ACHN (cell line): ENCODE results near the gene S100A10.

Source experiments
- DNase-seq: peaks from one replicate; pipeline ENCODE4 v3.0.0-alpha.2; 2015
- in situ Hi-C: cut with HindIII; loops from 2 replicates; pipeline ENCODE4 v1.10.0; 2017; ENCODE audit warnings: low sequenced_read_pairs, low pct_ligation_motif_present, low pct_unique_long_range_greater_than_20kb

S100A10 gene

DNA sequence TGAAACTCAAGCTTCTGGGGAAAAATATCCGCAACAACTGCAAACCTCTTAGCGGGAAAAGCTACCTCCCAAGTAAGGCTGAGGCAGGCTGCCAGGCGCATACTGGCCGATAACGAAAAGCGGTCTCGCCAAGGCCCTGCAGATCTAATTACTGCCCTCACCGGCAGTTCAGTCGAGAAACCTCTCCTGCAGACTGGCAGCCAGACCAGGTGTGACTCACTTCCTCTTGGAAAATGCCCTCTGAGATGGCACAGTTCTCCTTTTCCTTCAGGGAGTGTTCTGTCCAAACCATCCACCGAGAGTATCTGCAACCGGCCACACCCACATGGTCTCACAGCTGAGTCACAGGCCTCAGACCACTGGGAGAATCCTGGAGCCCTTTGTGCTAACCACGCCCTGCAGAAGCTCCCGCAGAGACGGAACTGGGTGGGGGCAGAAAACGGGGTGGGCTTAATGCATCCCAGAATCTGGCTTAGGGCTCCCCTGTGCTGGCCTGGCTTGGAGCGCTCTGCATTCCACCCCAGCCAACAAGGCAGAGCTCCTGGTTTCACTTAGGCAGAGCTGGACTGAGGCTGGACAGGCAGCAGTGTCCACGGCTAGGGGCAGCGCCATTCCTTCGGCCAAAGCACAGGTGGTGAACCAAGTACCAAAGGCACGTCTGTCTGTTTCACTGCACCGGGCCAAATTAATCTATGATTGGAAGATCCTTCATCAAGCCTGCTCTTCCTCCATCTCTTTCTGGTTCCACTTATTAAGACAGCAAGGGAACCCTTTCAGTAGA is 1.2 kb downstream of the S100A10 start:
- DNase-seq = peak; percentile 99
- in situ Hi-C loops = no loop called here

GRCh38 chr1:151991663-151992302 is 1.9 kb downstream of the S100A10 start:
- DNase-seq = no peak
- in situ Hi-C loops = no loop called here

DNA sequence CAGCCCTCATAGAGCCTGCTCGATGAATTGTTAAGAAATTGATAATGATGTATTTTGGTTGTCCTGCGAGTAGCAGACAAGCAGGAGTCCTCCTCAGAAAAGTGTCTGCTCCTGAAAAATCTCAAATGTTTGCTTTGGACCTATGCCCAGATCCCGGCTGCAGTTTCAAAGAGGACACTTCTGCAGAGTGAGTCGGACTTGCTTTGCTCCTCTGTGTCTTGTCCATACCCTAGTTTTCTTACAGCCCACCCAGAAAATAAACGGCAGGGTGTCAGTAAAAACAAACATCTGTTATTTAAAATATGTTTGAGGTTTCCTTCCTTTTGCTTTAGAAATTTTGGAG is 2.8 kb downstream of the S100A10 start:
- in situ Hi-C loops = no loop called here
- DNase-seq = peak; percentile 73

GRCh38 chr1:151990058-151990855 is 3.4 kb downstream of the S100A10 start:
- in situ Hi-C loops = no loop called here
- DNase-seq = no peak

DNA sequence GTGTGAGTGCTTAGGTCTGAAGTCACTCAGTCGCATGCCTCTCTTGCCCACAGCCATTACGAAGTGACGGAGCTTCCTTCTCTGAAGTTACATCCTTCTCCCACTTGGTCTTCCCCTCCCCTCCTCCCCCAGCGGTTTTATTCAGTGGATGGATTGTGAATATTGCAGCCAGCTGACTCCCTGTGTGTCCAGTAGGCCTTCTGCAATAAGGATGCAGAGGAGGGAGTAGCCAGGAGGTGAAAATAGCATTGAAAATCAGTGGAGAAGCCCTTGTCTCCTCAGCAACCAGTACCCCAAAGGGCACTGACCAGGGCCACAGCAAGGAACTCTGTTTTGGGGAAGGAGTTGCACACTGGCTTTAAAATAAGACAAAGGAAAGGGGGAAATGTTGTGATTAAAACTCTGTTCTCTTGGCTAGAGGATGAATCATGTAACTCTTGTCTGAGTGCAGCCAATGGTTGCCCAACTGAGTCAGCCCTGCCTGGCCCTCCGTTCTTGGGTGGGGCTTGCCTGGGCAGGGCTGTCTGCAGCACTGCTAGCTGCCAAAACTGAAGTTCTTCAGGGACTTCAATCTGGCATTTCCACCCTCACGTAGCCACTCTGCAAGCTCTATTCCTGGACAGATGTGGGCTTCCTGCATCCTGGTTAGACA is 4.3 kb downstream of the S100A10 start:
- in situ Hi-C loops = no loop called here
- DNase-seq = peak; percentile 89

DNA sequence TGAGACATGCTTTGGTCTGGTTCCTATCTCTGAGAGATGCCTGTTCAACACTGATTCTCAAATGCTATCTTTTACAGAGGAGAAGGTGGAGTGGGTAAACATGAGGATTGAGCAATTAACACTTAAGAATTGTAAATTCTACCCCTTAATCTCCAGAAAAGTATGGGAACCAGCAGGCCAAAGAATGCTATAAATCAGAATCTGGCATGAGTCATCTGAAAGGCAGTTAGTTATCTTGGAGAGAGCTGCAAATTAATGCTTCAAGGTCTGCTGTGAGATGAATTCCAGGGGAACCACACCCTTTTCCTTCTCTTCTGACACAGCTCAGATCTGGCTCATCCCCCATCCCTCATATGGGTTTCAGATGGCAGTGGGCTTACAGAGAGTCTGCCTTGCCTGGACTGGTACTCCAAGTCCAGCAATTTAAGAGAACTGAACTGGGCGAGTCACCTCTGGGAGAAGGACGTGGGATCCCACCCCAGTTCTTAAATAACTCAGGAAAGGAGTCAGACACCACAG is 5.2 kb downstream of the S100A10 start:
- DNase-seq = peak; percentile 90
- in situ Hi-C loops = no loop called here

GRCh38 chr1:151986501-151987190 is 7.0 kb downstream of the S100A10 start:
- no peak for DNase-seq
- in situ Hi-C loops = no loop called here

DNA sequence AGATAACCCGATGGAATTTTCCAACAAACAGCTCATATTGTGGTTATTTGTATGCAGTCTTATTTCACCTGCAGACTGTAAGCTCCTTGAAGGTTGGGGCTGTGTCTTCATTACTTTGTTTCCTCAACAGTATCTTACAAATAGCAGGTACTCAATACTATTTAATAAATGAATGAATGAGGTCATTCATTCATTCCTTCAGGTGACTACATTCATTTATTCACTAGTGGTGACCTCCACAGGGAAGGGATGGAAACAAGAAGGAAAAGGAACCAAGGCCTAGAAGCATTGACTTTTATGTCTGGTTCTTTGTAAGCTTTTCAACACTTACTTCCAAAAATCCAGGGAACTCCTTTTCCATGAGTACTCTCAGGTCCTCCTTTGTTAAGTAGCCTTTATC is 7.9 kb downstream of the S100A10 start:
- in situ Hi-C loops = no loop called here
- DNase-seq = no peak

- no peak for DNase-seq
- in situ Hi-C loops = no loop called here
Observed at GRCh38 chr1:151985270-151985669, 8.4 kb downstream of the S100A10 start.

- no peak for DNase-seq
- in situ Hi-C loops = no loop called here
Observed at GRCh38 chr1:151984313-151984956, 9.2 kb downstream of the S100A10 start.

DNA sequence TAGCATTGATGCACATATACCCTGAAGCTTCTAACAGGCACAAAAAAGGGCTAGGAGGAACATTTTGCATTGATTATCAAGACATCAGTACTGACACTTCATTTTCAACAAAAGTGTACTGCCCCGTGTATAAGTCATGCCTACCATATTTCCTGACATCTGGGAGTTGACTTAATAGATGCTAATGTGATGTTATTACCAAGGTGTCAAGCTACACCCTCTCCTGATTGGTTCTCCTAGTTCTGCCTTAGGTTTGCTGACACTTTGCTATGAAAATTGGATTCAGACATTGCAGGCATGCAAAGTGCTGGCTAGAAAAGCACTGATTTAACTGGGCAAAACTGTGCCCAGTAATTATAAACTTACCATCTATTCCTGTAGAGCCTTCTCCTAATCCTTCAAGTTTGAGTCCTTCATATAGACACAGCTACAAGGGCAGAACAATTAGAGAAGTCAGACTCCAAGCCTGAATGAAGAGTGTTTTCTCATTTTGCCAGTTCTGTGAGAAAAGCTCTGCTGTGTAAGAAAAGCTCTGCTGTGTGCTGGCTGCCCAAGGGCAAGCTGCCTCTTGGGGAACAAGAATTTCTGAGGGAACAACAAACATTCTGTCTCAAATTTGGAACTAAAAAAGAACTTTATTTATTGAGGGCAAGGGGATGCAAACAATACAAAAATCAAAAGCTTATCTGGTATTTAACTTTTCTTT is 11.2 kb downstream of the S100A10 start:
- DNase-seq = no peak

GRCh38 chr1:151981178-151981525 is 12.5 kb downstream of the S100A10 start:
- in situ Hi-C loops = no loop called here
- peak; percentile 92 for DNase-seq

More for the DNA sequence above, 11.2 kb downstream of the S100A10 start:
- in situ Hi-C loops = no loop called here

DNA sequence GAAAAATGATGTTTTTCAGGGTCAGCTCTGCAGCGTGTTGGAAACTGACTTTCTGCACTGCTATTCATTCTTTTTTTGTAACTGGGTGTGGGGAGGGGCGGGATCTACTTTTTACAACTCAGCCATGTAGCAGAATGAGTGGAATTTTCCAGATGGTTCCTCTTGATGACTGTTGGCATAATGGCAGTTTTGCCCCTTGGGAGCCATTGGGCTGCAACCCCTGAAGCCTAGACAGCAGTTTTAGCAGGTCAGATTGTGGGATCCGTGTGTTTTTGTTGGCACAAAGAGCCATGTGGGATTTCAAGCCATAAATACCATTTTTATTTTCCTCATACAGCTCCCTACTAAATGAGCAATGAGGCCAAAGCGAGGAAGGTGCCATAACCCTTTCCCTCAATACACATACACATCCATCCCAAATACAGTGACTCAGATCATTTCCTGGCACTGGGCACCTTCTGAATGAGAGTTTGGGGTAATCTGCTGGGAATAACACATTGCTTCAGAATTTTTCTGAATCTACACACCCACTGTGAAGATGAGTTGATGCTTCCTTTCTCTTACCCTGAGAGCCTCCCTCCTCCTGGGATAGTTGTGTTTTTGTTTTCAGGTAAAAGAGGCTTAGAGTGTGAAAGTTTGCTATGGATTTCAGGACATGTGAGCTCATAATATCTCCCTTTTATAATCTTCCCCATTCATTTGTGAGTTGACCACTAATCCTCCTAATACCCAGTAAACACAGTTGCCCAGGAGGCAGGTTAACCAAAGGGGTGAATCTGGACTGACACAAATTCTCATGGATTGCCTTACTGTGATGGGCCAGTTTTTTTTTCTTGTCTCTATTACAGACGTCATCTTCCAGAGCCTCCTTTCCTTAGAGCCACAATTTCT is 13.1 kb downstream of the S100A10 start:
- in situ Hi-C loops = no loop called here
- DNase-seq = no peak

DNA sequence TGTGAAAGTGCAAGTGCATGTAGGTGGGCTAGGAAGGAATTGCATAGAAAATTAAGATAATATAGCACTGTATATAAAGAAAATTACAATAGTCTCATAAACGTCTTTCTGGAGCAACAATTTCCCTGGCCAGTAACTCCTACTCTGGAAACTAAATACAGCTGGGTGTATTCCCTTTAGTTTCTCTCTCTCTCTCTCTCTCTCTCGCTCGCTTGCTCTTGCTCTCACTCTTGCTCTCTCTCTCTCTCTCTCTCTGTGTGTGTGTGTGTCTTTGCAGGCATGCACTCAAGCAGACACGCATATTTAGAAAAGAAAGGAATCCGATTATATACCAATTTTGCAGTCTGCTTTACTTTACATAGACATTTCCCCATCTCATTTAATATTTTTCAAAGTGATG is 14.7 kb downstream of the S100A10 start:
- DNase-seq = no peak
- in situ Hi-C loops = no loop called here

DNA sequence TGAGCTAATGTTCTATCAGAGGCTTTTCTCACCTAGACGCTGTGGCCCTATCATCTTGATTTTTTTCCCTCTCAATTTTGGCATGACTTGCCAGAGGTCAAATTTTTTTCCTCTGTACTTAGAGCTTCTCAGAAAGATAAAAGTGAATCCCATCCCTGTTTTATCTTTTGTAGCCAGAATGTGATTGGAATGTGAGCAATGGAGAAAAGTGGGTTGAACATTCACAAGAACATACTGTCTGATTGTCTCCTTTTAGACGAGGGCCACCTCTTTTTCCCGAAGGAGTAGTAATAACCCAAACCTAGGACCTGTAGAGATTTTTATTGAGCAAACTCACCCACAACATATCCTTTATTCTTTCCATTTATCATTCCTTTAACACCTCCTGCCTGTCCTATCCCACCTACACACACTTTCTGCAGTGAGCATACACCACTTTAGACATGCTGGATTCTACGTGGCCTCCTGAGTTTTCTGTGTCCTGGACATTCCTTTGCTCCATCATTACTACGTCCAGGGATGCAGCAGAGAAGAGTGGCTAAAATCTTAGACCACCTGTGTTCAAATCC is 15.9 kb downstream of the S100A10 start:
- in situ Hi-C loops = no loop called here
- no peak for DNase-seq

DNA sequence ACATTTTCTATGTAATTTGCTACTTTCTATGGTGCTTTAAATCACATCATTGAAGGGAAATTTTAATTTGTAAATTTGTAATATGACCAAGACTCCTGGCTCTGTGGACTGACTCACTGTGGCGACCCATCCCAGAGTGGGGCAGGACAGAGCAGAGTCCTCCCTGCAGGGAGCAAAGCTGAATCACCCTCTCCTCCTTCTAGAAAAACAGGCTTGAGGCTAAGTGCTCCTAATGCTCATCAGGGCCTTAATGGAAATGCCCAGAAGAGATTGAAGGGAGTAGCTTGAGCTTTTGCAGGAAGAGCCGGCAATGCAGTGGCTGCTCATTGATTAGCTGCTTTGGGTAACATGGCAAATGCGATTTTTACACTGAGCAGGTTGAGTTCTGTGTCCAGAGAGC is 16.8 kb downstream of the S100A10 start:
- in situ Hi-C loops = no loop called here
- peak; percentile 55 for DNase-seq
